ENCODE results near the gene HEY2.

DNA sequence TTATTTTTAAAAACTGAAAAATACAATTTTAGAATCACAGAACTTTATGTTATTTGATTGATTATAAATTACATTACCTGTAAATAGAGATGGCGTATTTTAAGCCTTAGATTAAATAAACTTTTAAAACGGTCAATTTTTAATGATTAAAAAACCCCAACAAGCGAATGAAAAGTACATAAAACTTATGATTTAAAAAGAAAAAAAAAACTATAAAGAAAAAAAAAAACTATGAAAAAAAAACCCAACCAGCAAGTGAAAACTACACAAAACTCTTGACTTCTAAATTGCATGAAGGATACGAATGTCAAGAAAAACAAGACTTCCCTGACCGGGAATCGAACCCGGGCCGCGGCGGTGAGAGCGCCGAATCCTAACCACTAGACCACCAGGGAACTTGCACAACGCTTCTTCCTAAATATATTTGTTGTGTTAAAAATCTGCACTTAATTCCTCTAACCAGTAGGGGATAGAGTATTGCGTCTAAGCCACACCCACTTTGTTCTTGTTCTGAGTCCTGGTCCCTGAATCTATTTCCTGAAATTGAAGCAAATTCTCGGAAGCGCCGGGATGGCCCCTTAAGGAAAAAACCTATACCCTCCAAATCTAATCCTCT is 30.6 kb downstream of the HEY2 start:
- TF ChIP-seq, protein P1, sequence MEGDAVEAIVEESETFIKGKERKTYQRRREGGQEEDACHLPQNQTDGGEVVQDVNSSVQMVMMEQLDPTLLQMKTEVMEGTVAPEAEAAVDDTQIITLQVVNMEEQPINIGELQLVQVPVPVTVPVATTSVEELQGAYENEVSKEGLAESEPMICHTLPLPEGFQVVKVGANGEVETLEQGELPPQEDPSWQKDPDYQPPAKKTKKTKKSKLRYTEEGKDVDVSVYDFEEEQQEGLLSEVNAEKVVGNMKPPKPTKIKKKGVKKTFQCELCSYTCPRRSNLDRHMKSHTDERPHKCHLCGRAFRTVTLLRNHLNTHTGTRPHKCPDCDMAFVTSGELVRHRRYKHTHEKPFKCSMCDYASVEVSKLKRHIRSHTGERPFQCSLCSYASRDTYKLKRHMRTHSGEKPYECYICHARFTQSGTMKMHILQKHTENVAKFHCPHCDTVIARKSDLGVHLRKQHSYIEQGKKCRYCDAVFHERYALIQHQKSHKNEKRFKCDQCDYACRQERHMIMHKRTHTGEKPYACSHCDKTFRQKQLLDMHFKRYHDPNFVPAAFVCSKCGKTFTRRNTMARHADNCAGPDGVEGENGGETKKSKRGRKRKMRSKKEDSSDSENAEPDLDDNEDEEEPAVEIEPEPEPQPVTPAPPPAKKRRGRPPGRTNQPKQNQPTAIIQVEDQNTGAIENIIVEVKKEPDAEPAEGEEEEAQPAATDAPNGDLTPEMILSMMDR (IDR thresholded peaks at IDR 0.05; ENCODE audit: low read depth, low read length, poor library complexity, severe bottlenecking): peak; percentile 10
- TF ChIP-seq EZH2phosphoT487 (IDR thresholded peaks at IDR 0.05; ENCODE audit: borderline replicate concordance, low read length): no peak
